ENCODE results near the gene SERPINA3. TPM values are rescaled to one million over a fixed set of nuclear protein-coding genes. Genes with fewer than 3 reads are reported as not detected.

SERPINA3 gene
- total and polyA plus RNA-seq, 10 of the 15 experiments (the other 5 are each of a cell fraction or from before 2014, with no cell fraction given): 2.2 TPM; not detected in 9

GRCh38 chr14:94649543-94650443, 37.6 kb downstream of the SERPINA3 start (continued):
- TF ChIP-seq, protein P1, sequence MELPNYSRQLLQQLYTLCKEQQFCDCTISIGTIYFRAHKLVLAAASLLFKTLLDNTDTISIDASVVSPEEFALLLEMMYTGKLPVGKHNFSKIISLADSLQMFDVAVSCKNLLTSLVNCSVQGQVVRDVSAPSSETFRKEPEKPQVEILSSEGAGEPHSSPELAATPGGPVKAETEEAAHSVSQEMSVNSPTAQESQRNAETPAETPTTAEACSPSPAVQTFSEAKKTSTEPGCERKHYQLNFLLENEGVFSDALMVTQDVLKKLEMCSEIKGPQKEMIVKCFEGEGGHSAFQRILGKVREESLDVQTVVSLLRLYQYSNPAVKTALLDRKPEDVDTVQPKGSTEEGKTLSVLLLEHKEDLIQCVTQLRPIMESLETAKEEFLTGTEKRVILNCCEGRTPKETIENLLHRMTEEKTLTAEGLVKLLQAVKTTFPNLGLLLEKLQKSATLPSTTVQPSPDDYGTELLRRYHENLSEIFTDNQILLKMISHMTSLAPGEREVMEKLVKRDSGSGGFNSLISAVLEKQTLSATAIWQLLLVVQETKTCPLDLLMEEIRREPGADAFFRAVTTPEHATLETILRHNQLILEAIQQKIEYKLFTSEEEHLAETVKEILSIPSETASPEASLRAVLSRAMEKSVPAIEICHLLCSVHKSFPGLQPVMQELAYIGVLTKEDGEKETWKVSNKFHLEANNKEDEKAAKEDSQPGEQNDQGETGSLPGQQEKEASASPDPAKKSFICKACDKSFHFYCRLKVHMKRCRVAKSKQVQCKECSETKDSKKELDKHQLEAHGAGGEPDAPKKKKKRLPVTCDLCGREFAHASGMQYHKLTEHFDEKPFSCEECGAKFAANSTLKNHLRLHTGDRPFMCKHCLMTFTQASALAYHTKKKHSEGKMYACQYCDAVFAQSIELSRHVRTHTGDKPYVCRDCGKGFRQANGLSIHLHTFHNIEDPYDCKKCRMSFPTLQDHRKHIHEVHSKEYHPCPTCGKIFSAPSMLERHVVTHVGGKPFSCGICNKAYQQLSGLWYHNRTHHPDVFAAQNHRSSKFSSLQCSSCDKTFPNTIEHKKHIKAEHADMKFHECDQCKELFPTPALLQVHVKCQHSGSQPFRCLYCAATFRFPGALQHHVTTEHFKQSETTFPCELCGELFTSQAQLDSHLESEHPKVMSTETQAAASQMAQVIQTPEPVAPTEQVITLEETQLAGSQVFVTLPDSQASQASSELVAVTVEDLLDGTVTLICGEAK (IDR thresholded peaks at IDR 0.05; ENCODE audit: borderline replicate concordance): no peak

GRCh38 chr14:94650444-94650775, 38.2 kb downstream of the SERPINA3 start:
- Histone ChIP-seq H3K36me3 (ENCODE audit: control insufficient read depth in 2 of 2, insufficient read depth in 2 of 2, low read length in 1 of 2) (no peaks in the 10 kb centered on the region), H4K20me1 (ENCODE audit: control insufficient read depth, insufficient read depth) (no peaks in the 10 kb centered on the region), H3K4me3 (no peak overlapping the region), H2AFZ (ENCODE audit: control insufficient read depth, low read depth, low read length) (no peak overlapping the region), H3K4me1 (ENCODE audit: control insufficient read depth, insufficient read depth, low read length) (no peaks in the 10 kb centered on the region), H3K9me3 (replicated peaks; ENCODE audit: control insufficient read depth, insufficient read depth, low read length) (no peaks in the 10 kb centered on the region; the same call in 2 of the 3 replicates), H3K9ac (ENCODE audit: control insufficient read depth, insufficient read depth, low read length) (no peak overlapping the region), H3K79me2 (ENCODE audit: control insufficient read depth, insufficient read depth, low read length) (no peaks in the 10 kb centered on the region), H3K27me3 (replicated peaks in 1 of 2; ENCODE audit: control insufficient read depth in 2 of 2, insufficient read depth in 2 of 2, low read length in 1 of 2) (no peaks in the 10 kb centered on the region), H3K4me2 (ENCODE audit: control insufficient read depth, insufficient read depth) (no peak overlapping the region), H3K27ac (ENCODE audit: control insufficient read depth, insufficient read depth) (no peak overlapping the region)
- POLR2A ChIA-PET: no interaction called here
- 60% methylated on average over 3 of the region's 3 CpGs for whole genome bisulfite sequencing (ENCODE audit: insufficient coverage, insufficient replicate concordance, low lambda C conversion rate, missing lambda C conversion rate)
- no TSS peak for BruUV-seq (replicated peaks)
- CTCF ChIA-PET: no interaction called here
- ATAC-seq: no peak
- in situ Hi-C loops (cut with MboI) (no loop called here), intact Hi-C loops (cut with micrococcal nuclease; ENCODE audit: unreplicated experiment) (no loop called here)
- no peak for DNase-seq (ENCODE audit: low read depth, low spot score)
- FAIRE-seq: no peak
- SMC1A ChIA-PET (ENCODE audit: uncharacterized antibody, unreplicated experiment): no interaction called here
- RAD21 ChIA-PET (ENCODE audit: unreplicated experiment): no interaction called here
- TF ChIP-seq ETV6 (conservative IDR thresholded peaks at IDR 0.05 in 1 of 2, IDR thresholded peaks at IDR 0.05 in 1 of 2; ENCODE audit: borderline replicate concordance in 1 of 2, low read depth in 1 of 2) (no peak), PAX5 (IDR thresholded peaks at IDR 0.05; ENCODE audit: borderline replicate concordance, low read depth, low read length) (no peak), YY1 (IDR thresholded peaks at IDR 0.05; ENCODE audit: low read depth, low read length) (no peak), PRDM15 (CRISPR knock-in tag; IDR thresholded peaks at IDR 0.05) (no peak), RAD21 (IDR thresholded peaks at IDR 0.05; ENCODE audit: insufficient read depth, low read depth, low read length) (no peak), NR2C1 (IDR thresholded peaks at IDR 0.05) (no peak), SUPT20H (IDR thresholded peaks at IDR 0.05; ENCODE audit: borderline replicate concordance, control insufficient read depth, low read depth, low read length) (no peak), SMARCA5 (IDR thresholded peaks at IDR 0.05) (no peak)
- TF ChIP-seq, protein P2, sequence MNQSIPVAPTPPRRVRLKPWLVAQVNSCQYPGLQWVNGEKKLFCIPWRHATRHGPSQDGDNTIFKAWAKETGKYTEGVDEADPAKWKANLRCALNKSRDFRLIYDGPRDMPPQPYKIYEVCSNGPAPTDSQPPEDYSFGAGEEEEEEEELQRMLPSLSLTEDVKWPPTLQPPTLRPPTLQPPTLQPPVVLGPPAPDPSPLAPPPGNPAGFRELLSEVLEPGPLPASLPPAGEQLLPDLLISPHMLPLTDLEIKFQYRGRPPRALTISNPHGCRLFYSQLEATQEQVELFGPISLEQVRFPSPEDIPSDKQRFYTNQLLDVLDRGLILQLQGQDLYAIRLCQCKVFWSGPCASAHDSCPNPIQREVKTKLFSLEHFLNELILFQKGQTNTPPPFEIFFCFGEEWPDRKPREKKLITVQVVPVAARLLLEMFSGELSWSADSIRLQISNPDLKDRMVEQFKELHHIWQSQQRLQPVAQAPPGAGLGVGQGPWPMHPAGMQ (IDR thresholded peaks at IDR 0.05; ENCODE audit: borderline replicate concordance): no peak

Measured in GM12878 (cell line).